ENCODE measurements around the gene IRF8.

DNA sequence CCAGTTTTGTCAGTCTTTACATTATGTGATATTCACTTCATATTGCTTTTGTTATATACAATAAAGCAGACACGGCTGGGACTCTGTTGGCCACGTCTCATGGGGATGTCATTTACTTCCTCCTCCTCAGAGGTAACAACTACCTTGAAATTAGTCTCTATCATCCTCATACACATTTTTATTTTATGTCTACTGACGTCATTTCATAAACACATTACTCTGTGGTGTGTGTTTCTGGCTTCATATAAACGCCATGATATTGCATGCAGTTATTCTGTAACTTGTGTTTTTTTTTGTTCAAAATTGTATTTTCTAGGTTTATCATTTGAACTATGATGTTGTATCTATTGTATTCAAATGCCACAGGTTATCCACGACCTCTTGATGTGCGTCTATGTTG lies 13.4 kb upstream of the IRF8 start:
- TF ChIP-seq CTCF (IDR thresholded peaks at IDR 0.05; ENCODE audit: low read depth, low read length, poor library complexity, severe bottlenecking) (no peak), EZH2phosphoT487 (IDR thresholded peaks at IDR 0.05; ENCODE audit: borderline replicate concordance, low read length) (no peak)

Data from DOHH2 (cell line).